Vagina (tissue), 2 donors: ENCODE measurements around the gene SNRNP25. TPM values are rescaled to one million over a fixed set of nuclear protein-coding genes. Genes with fewer than 3 reads are reported as not detected.
A peak's percentile ranks its signal among the peaks of the same experiment; 100 is the strongest.

Experiments
- DNase-seq, 2 donors: peaks; one replicate each; pipeline ENCODE4 v3.0.0-alpha.2; 2017; ENCODE audit errors: extremely low spot score in 2 of 2
- H3K27ac ChIP-seq: fragments of 200-600 bp; sonication (generic); one replicate; pipeline ENCODE4 v1.5.1; 2019
- H3K27me3 ChIP-seq: fragments of 200-600 bp; sonication (generic); one replicate; pipeline ENCODE4 v1.5.1; 2019
- H3K36me3 ChIP-seq, 2 donors: fragments of 200-600 bp; sonication (generic); one replicate each; pipeline ENCODE4 v1.5.1; 2017 to 2019
- H3K4me1 ChIP-seq: fragments of 200-600 bp; sonication (generic); one replicate; pipeline ENCODE4 v1.5.1; 2019
- H3K4me3 ChIP-seq, 2 donors: fragments of 200-600 bp; sonication (generic); 1 replicate in 1 of 2; 2 replicates in 1 of 2; pipeline ENCODE4 v1.5.1; 2016 to 2019
- H3K9me3 ChIP-seq: fragments of 200-600 bp; sonication (generic); one replicate; pipeline ENCODE4 v1.5.1; 2019
- POLR2A ChIP-seq, 2 donors: fragments of 450-650 bp; IDR thresholded peaks; one replicate each; pipeline ENCODE4 v1.6.1; 2017; ENCODE audit warnings: antibody characterized with exemption in 2 of 2, mild to moderate bottlenecking in 2 of 2, moderate library complexity in 2 of 2
- POLR2AphosphoS5 ChIP-seq, 2 donors: sonication (generic); formaldehyde crosslinking; IDR thresholded peaks; one replicate each; pipeline ENCODE4 v1.9.0; 2017; ENCODE audit warnings: antibody characterized with exemption in 2 of 2, mild to moderate bottlenecking in 2 of 2, low read depth in 1 of 2; ENCODE audit not compliant: insufficient read depth in 1 of 2
- intact Hi-C: fragments of 100-400 bp; cut with DNase I; formaldehyde crosslinking; loops from one replicate; pipeline ENCODE4 v1.15.1; 2023
- microRNA-seq: library from miRNA; unstranded; fragments of <30 nt; microRNA quantifications from one replicate; pipeline ENCODE4, GENCODE V29; 2017; ENCODE audit warnings: borderline number of aligned reads, borderline replicate concordance
- small RNA-seq: library from RNA; depleted of rRNA; stranded (forward); fragments of <200 nt; gene quantifications from one replicate; pipeline ENCODE3, GENCODE V24; 2016
- total RNA-seq: library from RNA; depleted of rRNA; stranded (reverse); fragments of >200 nt; gene quantifications from one replicate; pipeline ENCODE4 v1.2.3, GENCODE V29; 2016
- TF ChIP-seq, protein P1 (sequence below), 3 experiments: fragments of 450-650 bp in 2 of 3; fragments of 200-600 bp in 1 of 3; sonication (generic) in 1 of 3; IDR thresholded peaks; one replicate each; pipeline ENCODE4 v1.5.1; 2017 to 2019; ENCODE audit warnings: antibody characterized with exemption in 3 of 3, mild to moderate bottlenecking in 2 of 3, moderate library complexity in 2 of 3

The SNRNP25 gene
- total RNA-seq, 1 donor from 2014 or later, result 15.0 TPM

DNA sequence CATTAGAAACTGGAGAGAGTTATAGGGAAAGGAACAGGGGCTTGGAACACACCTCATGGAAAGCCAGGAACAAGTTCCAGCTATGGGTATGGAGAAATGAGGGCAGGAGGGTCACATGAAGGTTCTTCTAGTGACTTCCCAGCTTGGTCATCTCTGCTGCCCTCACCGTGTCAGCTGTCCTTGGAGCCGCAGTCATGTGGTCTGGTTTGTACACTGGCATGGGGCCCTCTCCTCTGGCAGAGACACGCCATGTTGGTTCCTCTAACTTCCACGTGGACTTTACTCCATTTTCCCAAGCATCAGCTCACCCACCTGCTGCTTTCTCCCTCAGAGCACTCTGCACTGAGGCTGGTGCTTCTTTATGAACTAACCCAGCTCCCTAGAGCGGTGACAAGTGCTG lies 50.7 kb downstream of the SNRNP25 start:
- intact Hi-C loops, result no loop called here
- DNase-seq, result no peak
- no peaks in the 10 kb centered on the region for H3K9me3 ChIP-seq
- H3K4me3 ChIP-seq, result no peak overlapping the region
- H3K36me3 ChIP-seq, result peaks cover 0 to 15% of the 10 kb centered on the region in 2 donors
- H3K27me3 ChIP-seq, result no peaks in the 10 kb centered on the region
- H3K4me1 ChIP-seq, result peaks cover 16% of the 10 kb centered on the region
- TF ChIP-seq POLR2AphosphoS5 (IDR thresholded peaks at IDR 0.05; ENCODE audit: insufficient read depth in 1 of 2, low read depth in 1 of 2), result no peak
- H3K27ac ChIP-seq, result no peak overlapping the region

DNA sequence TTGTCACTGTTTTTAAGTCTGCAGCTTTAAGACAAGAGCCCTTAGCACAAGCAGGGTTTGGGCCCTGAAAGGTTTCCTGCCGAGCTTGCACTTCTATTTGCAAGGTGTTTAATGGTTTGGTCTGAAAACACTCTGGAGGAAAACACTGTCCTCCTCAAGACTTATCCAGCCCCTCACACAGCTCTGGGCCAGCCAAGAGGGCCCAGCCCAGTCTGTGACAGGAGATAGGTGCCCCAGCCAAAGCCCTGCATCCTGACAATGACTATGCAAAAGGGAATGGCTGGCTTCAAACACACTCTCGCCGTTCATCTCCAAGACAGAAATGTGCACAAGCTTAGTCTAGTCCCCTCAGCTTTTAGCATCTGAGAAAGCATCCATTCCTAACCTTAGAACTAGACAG lies 51.3 kb downstream of the SNRNP25 start:
- Histone ChIP-seq H3K36me3 (peaks cover 0 to 21% of the 10 kb centered on the region in 2 donors), H3K9me3 (no peaks in the 10 kb centered on the region), H3K4me3 (no peak overlapping the region), H3K4me1 (peaks cover 16% of the 10 kb centered on the region), H3K27me3 (no peaks in the 10 kb centered on the region), H3K27ac (no peak overlapping the region)
- TF ChIP-seq, protein P1, sequence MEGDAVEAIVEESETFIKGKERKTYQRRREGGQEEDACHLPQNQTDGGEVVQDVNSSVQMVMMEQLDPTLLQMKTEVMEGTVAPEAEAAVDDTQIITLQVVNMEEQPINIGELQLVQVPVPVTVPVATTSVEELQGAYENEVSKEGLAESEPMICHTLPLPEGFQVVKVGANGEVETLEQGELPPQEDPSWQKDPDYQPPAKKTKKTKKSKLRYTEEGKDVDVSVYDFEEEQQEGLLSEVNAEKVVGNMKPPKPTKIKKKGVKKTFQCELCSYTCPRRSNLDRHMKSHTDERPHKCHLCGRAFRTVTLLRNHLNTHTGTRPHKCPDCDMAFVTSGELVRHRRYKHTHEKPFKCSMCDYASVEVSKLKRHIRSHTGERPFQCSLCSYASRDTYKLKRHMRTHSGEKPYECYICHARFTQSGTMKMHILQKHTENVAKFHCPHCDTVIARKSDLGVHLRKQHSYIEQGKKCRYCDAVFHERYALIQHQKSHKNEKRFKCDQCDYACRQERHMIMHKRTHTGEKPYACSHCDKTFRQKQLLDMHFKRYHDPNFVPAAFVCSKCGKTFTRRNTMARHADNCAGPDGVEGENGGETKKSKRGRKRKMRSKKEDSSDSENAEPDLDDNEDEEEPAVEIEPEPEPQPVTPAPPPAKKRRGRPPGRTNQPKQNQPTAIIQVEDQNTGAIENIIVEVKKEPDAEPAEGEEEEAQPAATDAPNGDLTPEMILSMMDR (IDR thresholded peaks at IDR 0.05), result no peak
- TF ChIP-seq POLR2AphosphoS5 (IDR thresholded peaks at IDR 0.05; ENCODE audit: insufficient read depth in 1 of 2, low read depth in 1 of 2) (no peak), POLR2A (IDR thresholded peaks at IDR 0.05) (no peak)
- DNase-seq, result no peak
- intact Hi-C loops, result loop anchor here (5.0 kb wide), 1 partner anchor 77 kb away; the partner anchor contains the start of gene HBQ1

GRCh38 chr16:105521-105920 lies 51.9 kb downstream of the SNRNP25 start:
- DNase-seq, result no peak
- intact Hi-C loops, result loop anchor here (5.0 kb wide), 1 partner anchor 77 kb away; the partner anchor contains the start of gene HBQ1
- H3K4me3 ChIP-seq, result no peak overlapping the region
- H3K27me3 ChIP-seq, result no peaks in the 10 kb centered on the region
- H3K27ac ChIP-seq, result no peak overlapping the region
- H3K9me3 ChIP-seq, result no peaks in the 10 kb centered on the region
- peaks cover 0 to 27% of the 10 kb centered on the region in 2 donors for H3K36me3 ChIP-seq
- TF ChIP-seq POLR2A (IDR thresholded peaks at IDR 0.05), result no peak
- TF ChIP-seq POLR2AphosphoS5 (IDR thresholded peaks at IDR 0.05; ENCODE audit: insufficient read depth in 1 of 2, low read depth in 1 of 2), result no peak
- TF ChIP-seq, protein P1 (IDR thresholded peaks at IDR 0.05), result no peak
- peaks cover 16% of the 10 kb centered on the region for H3K4me1 ChIP-seq

DNA sequence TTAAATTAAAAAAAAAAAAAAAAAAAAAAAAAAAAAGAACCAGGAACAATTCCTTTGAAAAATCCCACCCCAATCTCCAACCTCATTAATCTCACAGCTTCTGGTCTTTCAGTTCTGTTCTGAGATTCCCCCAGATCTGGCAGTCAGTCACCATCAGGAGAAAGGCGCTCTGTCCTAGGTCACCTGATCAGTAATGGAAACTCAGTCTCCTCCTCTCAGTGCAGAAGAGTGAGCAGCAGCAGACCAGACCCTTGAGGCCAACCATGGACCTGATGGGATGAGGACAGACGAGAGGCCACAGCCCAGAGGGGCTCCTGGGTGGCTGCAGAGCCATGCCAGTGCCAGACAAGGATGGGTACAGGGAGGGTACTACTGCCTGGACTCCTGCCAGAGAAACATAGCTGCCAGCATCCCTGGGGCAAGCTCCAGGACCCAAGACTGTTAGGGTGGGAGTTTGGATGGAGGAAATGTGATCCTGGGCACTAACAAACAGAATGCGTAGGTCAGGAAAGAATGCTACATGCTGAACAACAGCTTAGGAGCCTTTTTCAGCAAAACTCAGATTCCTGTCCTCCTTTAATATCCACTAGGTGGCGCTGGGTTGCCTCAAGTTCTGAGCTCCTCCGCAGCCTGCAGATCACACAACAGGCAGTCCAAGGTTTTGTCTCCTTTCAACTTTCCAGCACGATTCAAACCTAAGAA lies 53.1 kb downstream of the SNRNP25 start:
- no peaks in the 10 kb centered on the region for H3K9me3 ChIP-seq
- TF ChIP-seq POLR2A (IDR thresholded peaks at IDR 0.05), result no peak
- TF ChIP-seq, protein P1 (IDR thresholded peaks at IDR 0.05), result peak; percentile 69 to 73 (median 70)
- no peak overlapping the region for H3K27ac ChIP-seq
- peaks cover 0 to 34% of the 10 kb centered on the region in 2 donors for H3K36me3 ChIP-seq
- H3K4me3 ChIP-seq, result no peak overlapping the region
- no peak for DNase-seq
- peaks cover 13% of the 10 kb centered on the region for H3K4me1 ChIP-seq
- intact Hi-C loops, result loop anchor here (5.0 kb wide), 1 partner anchor 76 kb away; the partner anchor contains the start of gene HBQ1
- H3K27me3 ChIP-seq, result no peaks in the 10 kb centered on the region

Small RNAs within 50 kb of the gene (microRNA-seq; reads per million reads assigned to microRNA genes)
- not detected for gene MIR6859-4

Small RNAs within 50 kb of the gene (small RNA-seq; reads per million reads assigned to genes)
- not detected for gene MIR6859-4
- gene Z69720.2, result not detected

Other genes with a start within 250 kb of the SNRNP25 start
- gene POLR3K, start 220 bp upstream of the SNRNP25 start, total RNA-seq, result 12.8 TPM
- gene RHBDF1, start 18.8 kb downstream of the SNRNP25 start, total RNA-seq, result 86.9 TPM
- 124 TPM for gene MPG, start 24.4 kb downstream of the SNRNP25 start, total RNA-seq
- 29.2 TPM for gene NPRL3, start 84.8 kb downstream of the SNRNP25 start, total RNA-seq
- gene HBZ, start 98.8 kb downstream of the SNRNP25 start, total RNA-seq, result not detected
- gene HBM, start 112.2 kb downstream of the SNRNP25 start, total RNA-seq, result not detected
- gene HBA2, start 119.0 kb downstream of the SNRNP25 start, total RNA-seq, result 697 TPM
- gene HBA1, start 122.9 kb downstream of the SNRNP25 start, total RNA-seq, result 523 TPM
- not detected for gene HBQ1, start 126.6 kb downstream of the SNRNP25 start, total RNA-seq
- 79.3 TPM for gene LUC7L, start 175.6 kb downstream of the SNRNP25 start, total RNA-seq
- gene FAM234A, start 181.0 kb downstream of the SNRNP25 start, total RNA-seq, result 23.3 TPM
- gene RGS11, start 222.1 kb downstream of the SNRNP25 start, total RNA-seq, result 5.4 TPM
- gene ARHGDIG, start 226.8 kb downstream of the SNRNP25 start, total RNA-seq, result not detected
- gene PDIA2, start 229.3 kb downstream of the SNRNP25 start, total RNA-seq, result not detected